Natural killer cell treated with Interleukin-12 subunit alpha and Interleukin-12 subunit beta and Interleukin-15 and Interleukin-18, amount 100 ng/mL, for 72 hours (primary cell): ENCODE measurements around the gene CRIM1. TPM values are rescaled to one million over a fixed set of nuclear protein-coding genes. Genes with fewer than 3 reads are reported as not detected.

Experiments used
- ATAC-seq, 2 donors: fragments of 150-1000 bp; cut with Tn5 transposase in 1 of 2; sonication (Bioruptor Pico), chemical (Tn5 transposase) in 1 of 2; 2 replicates each; pipeline ENCODE4 v1.10.0; 2021
- DNase-seq: peaks from one replicate; pipeline ENCODE4 v3.0.0; 2022; ENCODE audit warnings: low spot score
- H3K27ac Mint-ChIP-seq, 2 donors: 1 replicate in 1 of 2; 2 replicates in 1 of 2; pipeline ENCODE4 v1.8.0; 2022; ENCODE audit warnings: mixed read lengths in 2 of 2, mild to moderate bottlenecking in 1 of 2, moderate library complexity in 1 of 2
- H3K27me3 Mint-ChIP-seq, 2 donors: 1 replicate in 1 of 2; 2 replicates in 1 of 2; pipeline ENCODE4 v1.8.0; 2022; ENCODE audit warnings: mixed read lengths in 2 of 2
- H3K36me3 Mint-ChIP-seq: one replicate; pipeline ENCODE4 v1.8.0; 2022; ENCODE audit warnings: mixed read lengths
- H3K4me1 Mint-ChIP-seq, 2 donors: 1 replicate in 1 of 2; 2 replicates in 1 of 2; pipeline ENCODE4 v1.8.0; 2022; ENCODE audit warnings: low read depth in 2 of 2, mixed read lengths in 2 of 2, mild to moderate bottlenecking in 1 of 2
- H3K4me3 Mint-ChIP-seq: one replicate; pipeline ENCODE4 v1.8.0; 2022; ENCODE audit warnings: mixed read lengths
- H3K9me3 Mint-ChIP-seq: 2 replicates; pipeline ENCODE4 v1.8.0; 2022; ENCODE audit warnings: mixed read lengths
- total RNA-seq, 2 donors: library from RNA; stranded (reverse); gene quantifications; one replicate each; pipeline ENCODE4 v1.2.3, GENCODE V29; 2022

CRIM1 gene
- total RNA-seq, 2 donors from 2014 or later = 6.6 to 13.6 TPM

- no peaks in the 10 kb centered on the region for H3K9me3 Mint-ChIP-seq
- H3K4me3 Mint-ChIP-seq = no peak overlapping the region
- no peak for DNase-seq
- no peak overlapping the region for H3K27ac Mint-ChIP-seq
- H3K27me3 Mint-ChIP-seq = no peaks in the 10 kb centered on the region
- H3K36me3 Mint-ChIP-seq = peaks cover 23% of the 10 kb centered on the region
- no peak for ATAC-seq
- H3K4me1 Mint-ChIP-seq = peaks cover 0 to 8% of the 10 kb centered on the region in 2 donors
Measured at GRCh38 chr2:36574560-36574959, 219.0 kb downstream of the CRIM1 start.

- Mint-ChIP-seq H3K36me3 (peaks cover 33% of the 10 kb centered on the region), H3K9me3 (no peaks in the 10 kb centered on the region), H3K4me1 (peaks cover 0 to 8% of the 10 kb centered on the region in 2 donors), H3K27me3 (no peaks in the 10 kb centered on the region), H3K27ac (peak overlapping the region in 1 of 2 donors; percentile 40), H3K4me3 (no peak overlapping the region)
- no peak for ATAC-seq
- no peak for DNase-seq
Measured at GRCh38 chr2:36577884-36578283, 222.3 kb downstream of the CRIM1 start.

GRCh38 chr2:36578343-36579296, 223.0 kb downstream of the CRIM1 start:
- Mint-ChIP-seq H3K4me3 (no peak overlapping the region), H3K27ac (peak overlapping the region in 1 of 2 donors; percentile 40), H3K27me3 (no peaks in the 10 kb centered on the region), H3K36me3 (peaks cover 41% of the 10 kb centered on the region), H3K4me1 (peaks cover 0 to 8% of the 10 kb centered on the region in 2 donors), H3K9me3 (no peaks in the 10 kb centered on the region)
- ATAC-seq (no peak), DNase-seq (no peak)

GRCh38 chr2:36579297-36579664, 223.7 kb downstream of the CRIM1 start:
- no peaks in the 10 kb centered on the region for H3K27me3 Mint-ChIP-seq
- H3K4me3 Mint-ChIP-seq = no peak overlapping the region
- H3K36me3 Mint-ChIP-seq = peaks cover 37% of the 10 kb centered on the region
- peaks cover 2% of the 10 kb centered on the region in 2 donors for H3K4me1 Mint-ChIP-seq
- DNase-seq (no peak), ATAC-seq (no peak)
- no peak overlapping the region for H3K27ac Mint-ChIP-seq
- H3K9me3 Mint-ChIP-seq = no peaks in the 10 kb centered on the region

GRCh38 chr2:36582538-36582937, 227.0 kb downstream of the CRIM1 start:
- Mint-ChIP-seq H3K4me1 (peaks cover 0 to 3% of the 10 kb centered on the region in 2 donors), H3K36me3 (peaks cover 35% of the 10 kb centered on the region), H3K27me3 (no peaks in the 10 kb centered on the region), H3K4me3 (no peak overlapping the region), H3K9me3 (no peaks in the 10 kb centered on the region), H3K27ac (no peak overlapping the region)
- DNase-seq = no peak
- no peak for ATAC-seq

GRCh38 chr2:36582951-36583350, 227.4 kb downstream of the CRIM1 start:
- Mint-ChIP-seq H3K9me3 (no peaks in the 10 kb centered on the region), H3K27me3 (no peaks in the 10 kb centered on the region), H3K36me3 (peaks cover 31% of the 10 kb centered on the region), H3K27ac (no peak overlapping the region), H3K4me1 (peaks cover 0 to 3% of the 10 kb centered on the region in 2 donors), H3K4me3 (no peak overlapping the region)
- DNase-seq (no peak), ATAC-seq (no peak)

GRCh38 chr2:36584148-36584794, 228.7 kb downstream of the CRIM1 start:
- peaks cover 21% of the 10 kb centered on the region for H3K36me3 Mint-ChIP-seq
- no peak overlapping the region for H3K27ac Mint-ChIP-seq
- no peak overlapping the region for H3K4me3 Mint-ChIP-seq
- no peaks in the 10 kb centered on the region for H3K27me3 Mint-ChIP-seq
- peaks cover 0 to 3% of the 10 kb centered on the region in 2 donors for H3K4me1 Mint-ChIP-seq
- ATAC-seq (no peak), DNase-seq (no peak)
- no peaks in the 10 kb centered on the region for H3K9me3 Mint-ChIP-seq

- H3K9me3 Mint-ChIP-seq = no peaks in the 10 kb centered on the region
- no peak for DNase-seq
- H3K27ac Mint-ChIP-seq = no peak overlapping the region
- ATAC-seq = no peak
- H3K4me1 Mint-ChIP-seq = peaks cover 0 to 6% of the 10 kb centered on the region in 2 donors
- peaks cover 13% of the 10 kb centered on the region for H3K36me3 Mint-ChIP-seq
- H3K4me3 Mint-ChIP-seq = no peak overlapping the region
- H3K27me3 Mint-ChIP-seq = no peaks in the 10 kb centered on the region
Measured at GRCh38 chr2:36586672-36587071, 231.1 kb downstream of the CRIM1 start.

- DNase-seq (no peak), ATAC-seq (no peak)
- Mint-ChIP-seq H3K27me3 (no peaks in the 10 kb centered on the region), H3K9me3 (no peaks in the 10 kb centered on the region), H3K4me1 (peaks cover 0 to 8% of the 10 kb centered on the region in 2 donors), H3K36me3 (peaks cover 13% of the 10 kb centered on the region), H3K4me3 (no peak overlapping the region), H3K27ac (no peak overlapping the region)
Measured at GRCh38 chr2:36587101-36587500, 231.5 kb downstream of the CRIM1 start.

GRCh38 chr2:36587556-36587955, 232.0 kb downstream of the CRIM1 start:
- Mint-ChIP-seq H3K4me1 (peaks cover 0 to 8% of the 10 kb centered on the region in 2 donors), H3K4me3 (no peak overlapping the region), H3K27ac (no peak overlapping the region), H3K9me3 (no peaks in the 10 kb centered on the region), H3K36me3 (peaks cover 13% of the 10 kb centered on the region), H3K27me3 (no peaks in the 10 kb centered on the region)
- ATAC-seq (no peak), DNase-seq (no peak)

GRCh38 chr2:36589230-36589630, 233.7 kb downstream of the CRIM1 start:
- H3K4me3 Mint-ChIP-seq = no peak overlapping the region
- no peak for DNase-seq
- H3K9me3 Mint-ChIP-seq = no peaks in the 10 kb centered on the region
- H3K27ac Mint-ChIP-seq = no peak overlapping the region
- no peaks in the 10 kb centered on the region for H3K36me3 Mint-ChIP-seq
- peaks cover 9 to 16% of the 10 kb centered on the region in 2 donors for H3K4me1 Mint-ChIP-seq
- no peak for ATAC-seq
- no peaks in the 10 kb centered on the region for H3K27me3 Mint-ChIP-seq

- no peak for DNase-seq
- H3K27ac Mint-ChIP-seq = no peak overlapping the region
- H3K36me3 Mint-ChIP-seq = no peaks in the 10 kb centered on the region
- no peak overlapping the region for H3K4me3 Mint-ChIP-seq
- H3K4me1 Mint-ChIP-seq = peaks cover 35 to 37% of the 10 kb centered on the region in 2 donors
- no peaks in the 10 kb centered on the region for H3K27me3 Mint-ChIP-seq
- no peak for ATAC-seq
- H3K9me3 Mint-ChIP-seq = no peaks in the 10 kb centered on the region
Measured at GRCh38 chr2:36594849-36595248, 239.3 kb downstream of the CRIM1 start.

GRCh38 chr2:36596397-36596796, 240.8 kb downstream of the CRIM1 start:
- Mint-ChIP-seq H3K9me3 (no peaks in the 10 kb centered on the region), H3K36me3 (no peaks in the 10 kb centered on the region), H3K27ac (peak overlapping the region in 1 of 2 donors; percentile 22), H3K4me3 (peak overlapping the region; percentile 97), H3K4me1 (peaks cover 34 to 35% of the 10 kb centered on the region in 2 donors), H3K27me3 (no peaks in the 10 kb centered on the region)
- DNase-seq = no peak
- ATAC-seq = no peak

GRCh38 chr2:36597003-36597531, 241.5 kb downstream of the CRIM1 start:
- Mint-ChIP-seq H3K4me3 (peak overlapping the region; percentile 97), H3K9me3 (no peaks in the 10 kb centered on the region), H3K27ac (peak overlapping the region; percentile 78 to 81), H3K27me3 (no peaks in the 10 kb centered on the region), H3K4me1 (peaks cover 31 to 35% of the 10 kb centered on the region in 2 donors), H3K36me3 (no peaks in the 10 kb centered on the region)
- DNase-seq (no peak), ATAC-seq (no peak)
